ENCODE measurements around the gene MYL6. TPM values are rescaled to one million over a fixed set of nuclear protein-coding genes. Genes with fewer than 3 reads are reported as not detected.

Gene MYL6
- total RNA-seq (2014; rRNA removed; shearing (Covaris generic)) = 2,633 and 2,662 TPM in 2 replicates
- polyA plus RNA-seq (2016; fragmentation: Nextera tagmentation; extraction: Ambion mirVana) = 3,948 and 3,969 TPM in 2 replicates

DNA sequence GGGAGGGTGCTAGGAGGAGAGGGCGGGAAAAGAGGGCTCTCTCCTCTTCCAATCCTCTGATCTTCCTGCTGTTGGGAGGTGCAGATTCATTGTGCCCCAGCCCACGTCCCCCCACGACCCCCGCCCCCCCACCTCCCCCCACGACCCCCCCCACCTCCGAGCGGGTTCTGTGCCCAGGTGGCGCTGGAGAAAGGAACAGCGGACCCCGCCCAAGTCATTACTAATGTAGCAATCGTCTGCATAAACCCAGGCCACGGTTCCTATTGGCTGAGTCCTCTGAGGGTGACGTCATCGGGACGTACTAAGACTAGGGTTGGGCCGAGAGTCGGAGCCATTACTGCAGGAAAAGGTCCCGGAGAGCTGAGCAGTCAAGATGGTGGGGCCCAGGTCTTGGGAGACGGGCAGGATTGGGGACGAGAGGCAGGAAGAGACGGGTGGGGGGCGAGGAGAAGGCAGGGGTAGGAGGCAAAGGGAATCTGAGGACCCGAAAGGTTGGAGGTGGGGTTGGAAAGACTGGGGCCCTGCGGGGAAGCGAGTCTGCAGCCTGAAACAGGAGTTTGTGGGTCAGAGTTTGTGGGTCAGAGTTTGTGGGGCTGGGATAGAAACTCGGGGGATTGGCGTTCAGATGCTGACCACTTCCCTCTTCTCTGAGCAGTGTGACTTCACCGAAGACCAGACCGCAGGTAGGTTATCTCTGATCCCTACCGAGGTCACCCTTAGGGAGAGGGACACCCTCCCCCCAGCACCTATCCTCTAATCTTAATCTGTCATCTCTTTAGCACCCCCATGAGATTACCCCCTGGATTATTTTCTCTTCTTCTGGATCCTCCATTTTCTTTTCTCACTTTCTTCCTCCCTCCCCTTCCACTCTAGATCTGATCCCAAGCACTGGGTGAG, at the start of gene MYL6:
Gene MYL6 (plus strand): TSS at position 331 of the 897 bp plus-strand sequence. CDS start 43 bp downstream, at position 374.
- peak within 1 kb of the TSS; percentile 85 for H3K4me3 ChIP-seq
- H3K9me2 ChIP-seq (ENCODE audit: insufficient read depth) = no peaks in the 10 kb centered on the region
- peaks cover 50% of the 10 kb centered on the region for H3K79me2 ChIP-seq (ENCODE audit: insufficient read depth)
- H3K27me3 ChIP-seq (replicated peaks; ENCODE audit: insufficient read depth) = no peaks in the 10 kb centered on the region
- peaks cover 14% of the 10 kb centered on the region for H3K4me1 ChIP-seq (ENCODE audit: insufficient read depth)
- peaks cover 57% of the 10 kb centered on the region for H3F3A ChIP-seq (ENCODE audit: insufficient read depth)
- H3K27ac ChIP-seq = peak within 1 kb of the TSS; percentile 89
- no peaks in the 10 kb centered on the region for H3K9me3 ChIP-seq (ENCODE audit: low read depth)
- H3K36me3 ChIP-seq (ENCODE audit: low read depth) = peaks cover 19% of the 10 kb centered on the region
- WGBS, 2 experiments (ENCODE audit: low coverage in 1 of 2, low lambda C conversion rate in 2 of 2, missing lambda C conversion rate in 2 of 2) = 1% methylated on average over 24 to 30 of the region's 30 CpGs
- peak; percentile 100 for DNase-seq
- in situ Hi-C loops (cut with MboI) = no loop called here
- peak within 1 kb of the TSS; percentile 97 for H3K9ac ChIP-seq
- H3K4me2 ChIP-seq (ENCODE audit: unreplicated experiment) = peak within 1 kb of the TSS; percentile 99
- 0 out of 2 replicates have a peak, but pooled peaks cover 9% of the 10 kb centered on the region for H4K20me1 ChIP-seq (ENCODE audit: insufficient read depth)
- H2AFZ ChIP-seq = peak within 1 kb of the TSS; percentile 78
- TF ChIP-seq EZH2 (IDR thresholded peaks at IDR 0.05; ENCODE audit: insufficient read depth, poor library complexity, severe bottlenecking) = no peak
- TF ChIP-seq EZH2phosphoT487 (IDR thresholded peaks at IDR 0.05; ENCODE audit: insufficient read depth, low read depth) = no peak

DNA sequence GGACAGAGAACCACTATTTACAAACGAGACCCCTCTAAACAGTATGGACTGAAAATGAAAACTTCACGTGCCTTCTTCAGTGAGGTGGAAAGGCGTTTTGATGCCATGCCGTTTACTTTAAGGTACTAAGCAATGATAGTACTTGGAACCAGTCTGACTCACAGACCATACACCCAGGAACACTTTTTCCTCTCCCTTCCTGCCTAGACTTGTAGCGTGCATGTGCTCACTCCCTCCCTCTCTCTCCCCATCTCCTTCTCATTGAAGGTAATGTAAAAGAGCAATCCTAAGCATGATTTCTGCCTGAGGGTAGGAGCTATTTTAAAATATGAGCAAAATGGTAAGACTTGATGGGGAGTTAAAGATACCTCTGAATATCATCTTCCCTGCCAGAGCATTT, 47.6 kb upstream of the MYL6 start:
- H3K4me1 ChIP-seq (ENCODE audit: insufficient read depth) = peaks cover 19% of the 10 kb centered on the region
- H3K9me3 ChIP-seq (ENCODE audit: low read depth) = no peaks in the 10 kb centered on the region
- H3K36me3 ChIP-seq (ENCODE audit: low read depth) = peaks cover 66% of the 10 kb centered on the region
- WGBS, 2 experiments (ENCODE audit: low coverage in 1 of 2, low lambda C conversion rate in 2 of 2, missing lambda C conversion rate in 2 of 2) = 82 to 84% methylated on average over 5 of the region's 5 CpGs
- no peaks in the 10 kb centered on the region for H3K27me3 ChIP-seq (replicated peaks; ENCODE audit: insufficient read depth)
- H3K27ac ChIP-seq = no peak overlapping the region
- H3K79me2 ChIP-seq (ENCODE audit: insufficient read depth) = peaks cover 33% of the 10 kb centered on the region
- no peaks in the 10 kb centered on the region for H4K20me1 ChIP-seq (ENCODE audit: insufficient read depth)
- H2AFZ ChIP-seq = no peak overlapping the region
- no peak overlapping the region for H3K4me2 ChIP-seq (ENCODE audit: unreplicated experiment)
- DNase-seq = no peak
- no peak overlapping the region for H3K4me3 ChIP-seq
- peaks cover 67% of the 10 kb centered on the region for H3F3A ChIP-seq (ENCODE audit: insufficient read depth)
- no peak for TF ChIP-seq EZH2phosphoT487 (IDR thresholded peaks at IDR 0.05; ENCODE audit: insufficient read depth, low read depth)
- no peak for TF ChIP-seq EZH2 (IDR thresholded peaks at IDR 0.05; ENCODE audit: insufficient read depth, poor library complexity, severe bottlenecking)
- in situ Hi-C loops (cut with MboI) = no loop called here
- no peaks in the 10 kb centered on the region for H3K9me2 ChIP-seq (ENCODE audit: insufficient read depth)
- H3K9ac ChIP-seq = no peak overlapping the region

DNA sequence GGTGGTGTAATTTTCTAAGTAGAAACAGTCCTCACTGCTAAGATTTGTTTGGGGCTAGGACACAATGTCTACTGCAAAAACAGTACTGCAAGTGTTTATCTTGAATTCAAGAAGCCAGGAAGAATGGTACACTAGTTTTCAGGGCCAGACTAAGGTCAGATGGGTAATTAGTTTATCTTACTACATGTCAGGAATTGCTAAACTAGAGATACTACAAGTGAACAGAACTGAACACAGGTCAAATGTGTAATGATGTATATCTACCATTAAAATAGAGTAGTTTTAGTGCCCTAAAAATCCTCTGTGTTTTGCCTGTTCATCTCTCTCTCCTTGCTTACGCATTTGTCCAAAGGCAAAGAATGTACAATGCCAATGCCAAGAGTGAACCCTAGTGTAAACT, 44.1 kb upstream of the MYL6 start:
- no peak overlapping the region for H3K27ac ChIP-seq

DNA sequence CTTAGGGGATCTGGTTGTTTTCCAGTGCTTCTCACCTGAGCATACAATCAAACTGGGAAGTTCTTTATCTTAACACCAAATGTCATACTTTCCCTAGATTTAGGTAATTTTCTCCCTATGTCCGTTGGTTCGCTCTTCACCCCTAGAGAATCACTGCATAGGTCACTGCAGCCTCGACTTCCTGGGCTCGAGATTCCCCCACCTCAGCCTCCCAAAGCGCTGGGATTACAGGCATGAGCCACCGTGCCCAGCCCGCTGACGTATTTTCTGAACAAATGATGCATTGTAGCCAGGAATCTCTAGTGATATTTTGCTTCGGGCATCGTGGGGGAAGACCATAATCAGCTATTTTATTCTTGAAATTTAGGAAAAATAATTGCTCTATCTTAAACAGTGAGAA, 42.8 kb upstream of the MYL6 start:
- 23 to 28% methylated on average over 10 of the region's 10 CpGs for WGBS, 2 experiments (ENCODE audit: low coverage in 1 of 2, low lambda C conversion rate in 2 of 2, missing lambda C conversion rate in 2 of 2)
- Histone ChIP-seq H4K20me1 (ENCODE audit: insufficient read depth) (no peaks in the 10 kb centered on the region), H3K9me3 (ENCODE audit: low read depth) (no peaks in the 10 kb centered on the region), H3K9me2 (ENCODE audit: insufficient read depth) (no peaks in the 10 kb centered on the region), H3K27me3 (replicated peaks; ENCODE audit: insufficient read depth) (no peaks in the 10 kb centered on the region), H3K36me3 (ENCODE audit: low read depth) (peaks cover 31% of the 10 kb centered on the region), H3K4me3 (peak overlapping the region; percentile 98), H3K9ac (peak overlapping the region; percentile 99), H3K4me2 (ENCODE audit: unreplicated experiment) (peak overlapping the region; percentile 86), H3K27ac (peak overlapping the region; percentile 95), H3K4me1 (ENCODE audit: insufficient read depth) (peaks cover 18% of the 10 kb centered on the region), H2AFZ (peak overlapping the region; percentile 92), H3F3A (ENCODE audit: insufficient read depth) (peaks cover 68% of the 10 kb centered on the region), H3K79me2 (ENCODE audit: insufficient read depth) (peaks cover 26% of the 10 kb centered on the region)
- DNase-seq = peak; percentile 65
- in situ Hi-C loops (cut with MboI) = no loop called here
- no peak for TF ChIP-seq EZH2 (IDR thresholded peaks at IDR 0.05; ENCODE audit: insufficient read depth, poor library complexity, severe bottlenecking)
- TF ChIP-seq EZH2phosphoT487 (IDR thresholded peaks at IDR 0.05; ENCODE audit: insufficient read depth, low read depth) = no peak

More for the DNA sequence above, 44.1 kb upstream of the MYL6 start:
- H3K36me3 ChIP-seq (ENCODE audit: low read depth) = peaks cover 43% of the 10 kb centered on the region
- DNase-seq = no peak
- peaks cover 11% of the 10 kb centered on the region for H3K4me1 ChIP-seq (ENCODE audit: insufficient read depth)
- H3K27me3 ChIP-seq (replicated peaks; ENCODE audit: insufficient read depth) = no peaks in the 10 kb centered on the region
- H2AFZ ChIP-seq = no peak overlapping the region
- H3K9me2 ChIP-seq (ENCODE audit: insufficient read depth) = no peaks in the 10 kb centered on the region
- WGBS, 2 experiments (ENCODE audit: low coverage in 1 of 2, low lambda C conversion rate in 2 of 2, missing lambda C conversion rate in 2 of 2) = 95 to 100% methylated on average over 1 of the region's 1 CpG
- TF ChIP-seq EZH2phosphoT487 (IDR thresholded peaks at IDR 0.05; ENCODE audit: insufficient read depth, low read depth) = no peak
- H3K4me2 ChIP-seq (ENCODE audit: unreplicated experiment) = no peak overlapping the region
- peaks cover 77% of the 10 kb centered on the region for H3F3A ChIP-seq (ENCODE audit: insufficient read depth)
- H3K4me3 ChIP-seq = no peak overlapping the region
- in situ Hi-C loops (cut with MboI) = no loop called here
- H3K9ac ChIP-seq = no peak overlapping the region
- no peaks in the 10 kb centered on the region for H3K9me3 ChIP-seq (ENCODE audit: low read depth)
- no peaks in the 10 kb centered on the region for H4K20me1 ChIP-seq (ENCODE audit: insufficient read depth)
- peaks cover 16% of the 10 kb centered on the region for H3K79me2 ChIP-seq (ENCODE audit: insufficient read depth)

Data from GM23248 (cell line).